ENCODE results near the gene RBM33. TPM values are rescaled to one million over a fixed set of nuclear protein-coding genes. Genes with fewer than 3 reads are reported as not detected.

The RBM33 gene
- total and polyA plus RNA-seq, 10 of the 15 experiments (the other 5 are each of a cell fraction or from before 2014, with no cell fraction given) = 4.7 to 67.2 (median 24.3) TPM

- no peak for TF ChIP-seq CUX1 (IDR thresholded peaks at IDR 0.05; ENCODE audit: insufficient replicate concordance, low read depth, low read length)
- TF ChIP-seq JUNB (IDR thresholded peaks at IDR 0.05) = no peak
- TF ChIP-seq ZSCAN29 (IDR thresholded peaks at IDR 0.05) = no peak
- TF ChIP-seq NFYB (IDR thresholded peaks at IDR 0.05; ENCODE audit: insufficient read depth, low read depth, low read length) = no peak
- no peak for TF ChIP-seq CHD2 (IDR thresholded peaks at IDR 0.05; ENCODE audit: borderline replicate concordance, low read depth, low read length)
- no peak for TF ChIP-seq KAT2A (conservative IDR thresholded peaks at IDR 0.05; ENCODE audit: control insufficient read depth, low read depth, low read length)
- no peak for TF ChIP-seq E4F1 (IDR thresholded peaks at IDR 0.05; ENCODE audit: borderline replicate concordance, partially characterized antibody)
- no peak for TF ChIP-seq PRDM15 (CRISPR knock-in tag; IDR thresholded peaks at IDR 0.05)
These were observed 137.0 kb downstream of the RBM33 start (continued) for GRCh38 chr7:155781433-155781832.
